K562 (cell line): Measurements from ENCODE around the gene GALNT5. TPM values are rescaled to one million over a fixed set of nuclear protein-coding genes. Genes with fewer than 3 reads are reported as not detected.

ENCODE experiments used
- ATAC-seq: fragments of 200-7000 bp; cut with Tn5 transposase; 3 replicates; pipeline ENCODE4 v1.9.1; 2020; ENCODE audit warnings: moderate library complexity
- BruUV-seq: library from RNA; stranded (reverse); fragments of 400-500 nt; replicated peaks from 2 replicates; lab custom pipeline; 2021; lab: Mats Ljungman, UMichigan
- CTCF ChIA-PET: fragments of 300-600 bp; formaldehyde crosslinking; extraction: SDS; loops from one replicate; lab custom pipeline; 2021; ENCODE audit warnings: low intra/inter-chr PET ratio; lab: Yijun Ruan, JAX
- POLR2A ChIA-PET: fragments of 300-600, 350-650 bp; sonication (Branson Sonifier 250); formaldehyde crosslinking; extraction: SDS; loops from one replicate; lab custom pipeline; 2021; ENCODE audit warnings: antibody characterized with exemption, inconsistent platforms; lab: Yijun Ruan, JAX
- DNase-seq, 4 experiments: peaks; one replicate each; pipeline versions ENCODE4 v3.0.0 to v3.0.0-alpha.2; 2011 to 2018; ENCODE audit warnings: low spot score in 3 of 4, mixed read lengths in 3 of 4; ENCODE audit errors: extremely low read depth in 1 of 4
- FAIRE-seq: peaks from 2 replicates; lab custom pipeline; 2011; peaks lifted over from hg19 to GRCh38; lab: Jason Lieb, UNC
- H2AFZ ChIP-seq: 2 replicates; pipeline ENCODE4 v1.6.0; 2011; ENCODE audit warnings: low read depth, low read length, control low read depth, inconsistent platforms
- H3K27ac ChIP-seq: fragments of 200-600 bp; 3 replicates; pipeline ENCODE4 v1.8.0; 2011; ENCODE audit warnings: low read depth, mild to moderate bottlenecking, control low read depth, inconsistent platforms, low read length, moderate library complexity, mixed read lengths; ENCODE audit errors: extremely low read depth
- H3K27me3 ChIP-seq, 2 experiments: fragments of 300-600 bp in 1 of 2; 2 replicates in 1 of 2; 3 replicates in 1 of 2; pipeline versions ENCODE4 v1.6.0 to v1.8.0; 2011; ENCODE audit warnings: inconsistent platforms in 2 of 2, low read length in 2 of 2, mild to moderate bottlenecking in 1 of 2, mixed read lengths in 1 of 2, moderate library complexity in 1 of 2; ENCODE audit not compliant: control insufficient read depth in 2 of 2, insufficient read depth in 2 of 2
- H3K36me3 ChIP-seq: fragments of 300-600 bp; 3 replicates; pipeline ENCODE4 v1.8.0; 2011; ENCODE audit warnings: mild to moderate bottlenecking, low read length, inconsistent platforms; ENCODE audit not compliant: control insufficient read depth, insufficient read depth
- H3K4me1 ChIP-seq, 2 experiments: fragments of 200-600 bp in 1 of 2; replicated peaks in 1 of 2; 2 replicates in 1 of 2; 3 replicates in 1 of 2; pipeline versions ENCODE4 v1.5.1 to v1.8.0; 2011; ENCODE audit warnings: inconsistent platforms in 2 of 2, low read length in 2 of 2, mild to moderate bottlenecking in 1 of 2, mixed read lengths in 1 of 2, moderate library complexity in 1 of 2; ENCODE audit not compliant: control insufficient read depth in 2 of 2, insufficient read depth in 2 of 2
- H3K4me2 ChIP-seq: 2 replicates; pipeline ENCODE4 v1.6.1; 2011; ENCODE audit warnings: low read length, control low read depth, inconsistent platforms, mixed read lengths; ENCODE audit not compliant: insufficient read depth
- H3K4me3 ChIP-seq: fragments of 200-600 bp; sonication (generic), shearing (Covaris generic); 2 replicates; pipeline ENCODE4 v1.5.1; 2016; ENCODE audit warnings: control low read depth, inconsistent platforms
- H3K79me2 ChIP-seq: fragments of 200-600 bp; 3 replicates; pipeline ENCODE4 v1.8.0; 2011; ENCODE audit warnings: low read length, inconsistent platforms; ENCODE audit not compliant: control insufficient read depth, insufficient read depth
- H3K9ac ChIP-seq, 2 experiments: 2 replicates each; pipeline versions ENCODE4 v1.6.0 to v1.6.1; 2011; ENCODE audit warnings: low read depth in 2 of 2, low read length in 2 of 2, control low read depth in 1 of 2, inconsistent platforms in 1 of 2, mild to moderate bottlenecking in 1 of 2, mixed read lengths in 1 of 2; ENCODE audit not compliant: insufficient read depth in 1 of 2
- H3K9me1 ChIP-seq: one replicate; pipeline ENCODE4 v1.6.0; 2011; ENCODE audit warnings: inconsistent platforms, mild to moderate bottlenecking, low read length, moderate library complexity; ENCODE audit not compliant: control insufficient read depth, insufficient read depth
- H3K9me3 ChIP-seq: replicated peaks from 2 replicates; pipeline ENCODE4 v1.5.1; 2011; ENCODE audit warnings: low read depth, low read length, inconsistent platforms; ENCODE audit not compliant: control insufficient read depth, insufficient read depth
- H4K20me1 ChIP-seq: replicated peaks from 2 replicates; pipeline ENCODE4 v1.6.1; 2011; ENCODE audit warnings: low read length, inconsistent platforms, mixed read lengths; ENCODE audit not compliant: control insufficient read depth, insufficient read depth
- ADNP ChIP-seq: fragments of 200-800 bp; sonication (Bioruptor generic); IDR thresholded peaks from 2 replicates; pipeline ENCODE4 v1.6.1; 2016; ENCODE audit warnings: missing genetic modification characterization, missing compliant biosample characterization
- CSDE1 ChIP-seq, 2 experiments: fragments of 450-650 bp; IDR thresholded peaks; 2 replicates each; pipeline ENCODE4 v1.6.1; 2016; ENCODE audit warnings: mild to moderate bottlenecking in 1 of 2
- MEF2D ChIP-seq: conservative IDR thresholded peaks from 2 replicates; pipeline ENCODE4 v1.6.1; 2016; ENCODE audit warnings: low read depth, missing genetic modification characterization, missing compliant biosample characterization
- RBBP5 ChIP-seq: fragments of 200-600 bp; sonication (generic); IDR thresholded peaks from 2 replicates; pipeline ENCODE4 v1.6.1; 2012; ENCODE audit warnings: borderline replicate concordance, mild to moderate bottlenecking, low read length, control low read depth, inconsistent platforms; ENCODE audit not compliant: insufficient read depth, poor library complexity, severe bottlenecking
- STAT5A ChIP-seq: IDR thresholded peaks from 2 replicates; pipeline ENCODE4 v1.6.1; 2012; ENCODE audit warnings: low read length, inconsistent platforms, borderline replicate concordance
- WGBS: fragments of 100-300 bp; shearing (Covaris generic); methylation state at CpG from one replicate; pipeline ENCODE4 v1.1.6; 2016; ENCODE audit warnings: low coverage, mixed read lengths; ENCODE audit not compliant: insufficient coverage; ENCODE audit errors: missing lambda C conversion rate; 5-methylcytosine and 5-hydroxymethylcytosine counted together
- in situ Hi-C: fragments of 300-500 bp; cut with MboI; formaldehyde crosslinking; loops from 4 replicates; pipeline ENCODE4 v1.15.0; 2018; ENCODE audit warnings: inconsistent platforms, mixed read lengths
- intact Hi-C: fragments of 100-400 bp; cut with micrococcal nuclease; formaldehyde crosslinking; loops from 2 replicates; pipeline ENCODE4 v1.14.2; 2022
- polyA plus RNA-seq, 8 experiments: library from polyadenylated mRNA; depleted of rRNA in 4 of 8; stranded (reverse) in 5 of 8; unstranded in 3 of 8; fragments of >200 nt; fragmentation: Nextera tagmentation in 2 of 8; fragmentation: Illumina TruSeq in 1 of 8; extraction: Ambion mirVana in 2 of 8; extraction: Trizol in 1 of 8; gene quantifications; 2 replicates each; pipeline versions ENCODE4 v1.2.1 to v1.2.3, GENCODE V29; 2011 to 2014; ENCODE audit warnings: inconsistent platforms in 1 of 8, missing spikeins in 1 of 8
- total RNA-seq, 7 experiments: library from RNA; depleted of rRNA in 6 of 7; stranded (reverse); fragments of >200 nt in 6 of 7; fragmentation: Illumina TruSeq in 2 of 7; extraction: Trizol in 2 of 7; gene quantifications; 2 replicates each; pipeline versions ENCODE4 v1.2.1 to v1.2.3, GENCODE V29; 2011 to 2021; ENCODE audit warnings: low replicate concordance in 1 of 7

Gene GALNT5
- total and polyA plus RNA-seq, 9 of the 15 experiments (the other 6 are each of a cell fraction or from before 2014, with no cell fraction given) = 21.6 to 73.0 (median 54.7) TPM

DNA sequence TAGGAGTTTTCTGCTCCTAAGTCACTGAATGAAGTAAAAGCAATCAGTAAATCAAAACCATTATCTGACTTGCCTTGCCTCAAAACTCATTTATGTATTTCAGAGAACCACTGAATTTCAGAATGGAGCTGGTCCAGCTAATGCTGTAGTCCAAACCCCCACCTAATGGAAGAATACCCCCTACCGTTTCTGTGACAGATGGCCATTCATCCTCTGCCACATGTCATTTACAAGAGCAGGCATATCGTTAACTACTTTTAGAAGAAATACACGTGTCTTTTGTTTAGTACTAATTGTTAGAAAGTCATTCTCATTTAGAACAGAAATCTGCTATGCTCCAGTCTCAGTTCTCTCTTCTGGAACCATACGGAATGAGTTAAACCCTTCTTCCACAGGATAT is 12.8 kb upstream of the GALNT5 start (continued):
- no peak for TF ChIP-seq STAT5A
- no peak for TF ChIP-seq RBBP5
- TF ChIP-seq CSDE1 (IDR thresholded peaks at IDR 0.05) = no peak

- DNase-seq (no peak), FAIRE-seq (no peak), ATAC-seq (peak; percentile 21)
- Histone ChIP-seq H3K9ac (no peak overlapping the region), H3K9me3 (no peaks in the 10 kb centered on the region), H3K36me3 (no peaks in the 10 kb centered on the region), H3K9me1 (no peaks in the 10 kb centered on the region), H3K4me2 (no peak overlapping the region), H3K79me2 (no peaks in the 10 kb centered on the region), H3K27me3 (no peaks in the 10 kb centered on the region), H4K20me1 (no peaks in the 10 kb centered on the region), H3K27ac (no peak overlapping the region), H3K4me3 (no peak overlapping the region), H2AFZ (peak overlapping the region; percentile 44), H3K4me1 (peaks cover 0 to 16% of the 10 kb centered on the region in 2 experiments; a peak in 2 of 5 replicates)
- 16% methylated on average over 4 of the region's 4 CpGs for WGBS
- no peak for TF ChIP-seq MEF2D (tag)
- 0 out of 2 replicates have a peak, but pooled peaks have one; percentile 6 for TF ChIP-seq ADNP (tag)
- intact Hi-C loops = no loop called here
- in situ Hi-C loops = no loop called here
- ChIA-PET CTCF (interaction anchor here (0.6 kb wide), 1 partner anchor 1877 kb away, joined by 5 read pairs; no protein-coding TSS in a partner anchor), POLR2A (interaction anchor here (0.6 to 3.7 kb wide), 3 partner anchors 14 to 1213 kb away, joined by 3 to 28 read pairs (median 3); partner anchors contain the start of genes ACVR1 and GALNT5)
- BruUV-seq = no TSS peak
Observed at GRCh38 chr2:157245144-157245840, 12.2 kb upstream of the GALNT5 start.
